Stimulated activated CD8-positive, alpha-beta memory T cell treated with anti-CD3 and anti-CD28 coated beads, Interleukin-4, amount 100 ng/mL, for 1 hour (primary cell): Measurements from ENCODE around the gene EDN2.

Experiments
- DNase-seq, 2 donors: peaks; one replicate each; pipeline ENCODE4 v3.0.0-alpha.2; 2020; ENCODE audit warnings: low read depth in 2 of 2, low spot score in 1 of 2

The EDN2 gene

GRCh38 chr1:41518471-41518870 is 34.0 kb upstream of the EDN2 start:
- no peak for DNase-seq

GRCh38 chr1:41517062-41517438 is 32.6 kb upstream of the EDN2 start:
- DNase-seq: no peak

GRCh38 chr1:41516168-41517061 is 31.9 kb upstream of the EDN2 start:
- DNase-seq: peak in 1 of 2 donors; percentile 18

GRCh38 chr1:41515778-41516167 is 31.3 kb upstream of the EDN2 start:
- no peak for DNase-seq

- no peak for DNase-seq
Measured at GRCh38 chr1:41515131-41515678, 30.7 kb upstream of the EDN2 start.

GRCh38 chr1:41514381-41514780 is 29.9 kb upstream of the EDN2 start:
- no peak for DNase-seq

GRCh38 chr1:41513383-41513735 is 28.9 kb upstream of the EDN2 start:
- no peak for DNase-seq

- DNase-seq: no peak
Measured at GRCh38 chr1:41512701-41513382, 28.4 kb upstream of the EDN2 start.

- DNase-seq: no peak
Measured at GRCh38 chr1:41511239-41511540, 26.7 kb upstream of the EDN2 start.

- DNase-seq: no peak
Measured at GRCh38 chr1:41510531-41511238, 26.2 kb upstream of the EDN2 start.

GRCh38 chr1:41509270-41509671 is 24.8 kb upstream of the EDN2 start:
- no peak for DNase-seq

GRCh38 chr1:41508290-41508689 is 23.8 kb upstream of the EDN2 start:
- no peak for DNase-seq

GRCh38 chr1:41507836-41508235 is 23.4 kb upstream of the EDN2 start:
- no peak for DNase-seq

GRCh38 chr1:41507110-41507720 is 22.7 kb upstream of the EDN2 start:
- DNase-seq: no peak

GRCh38 chr1:41504114-41505035 is 19.9 kb upstream of the EDN2 start:
- DNase-seq: no peak

GRCh38 chr1:41503538-41504113 is 19.1 kb upstream of the EDN2 start:
- no peak for DNase-seq

GRCh38 chr1:41502912-41503311 is 18.4 kb upstream of the EDN2 start:
- no peak for DNase-seq

- DNase-seq: no peak
Measured at GRCh38 chr1:41501581-41501980, 17.1 kb upstream of the EDN2 start.

GRCh38 chr1:41500781-41501518 is 16.5 kb upstream of the EDN2 start:
- DNase-seq: no peak
